KBM-7 (cell line): ENCODE data around the gene SCARB2.
"Not testable (repeated sequence)": the region's sequence is repeated elsewhere in the genome, so short reads cannot be mapped to it uniquely, and the experiment has no call there.

Source experiments
- DNase-seq: peaks from one replicate; pipeline ENCODE4 v3.0.0-alpha.2; 2015
- in situ Hi-C: fragments of 300-500 bp; cut with MboI; formaldehyde crosslinking; loops from 2 replicates; pipeline ENCODE4 v1.14.3; 2020; ENCODE audit warnings: low sequenced_read_pairs, low pct_unique_long_range_greater_than_20kb, mixed read lengths

SCARB2 gene

DNA sequence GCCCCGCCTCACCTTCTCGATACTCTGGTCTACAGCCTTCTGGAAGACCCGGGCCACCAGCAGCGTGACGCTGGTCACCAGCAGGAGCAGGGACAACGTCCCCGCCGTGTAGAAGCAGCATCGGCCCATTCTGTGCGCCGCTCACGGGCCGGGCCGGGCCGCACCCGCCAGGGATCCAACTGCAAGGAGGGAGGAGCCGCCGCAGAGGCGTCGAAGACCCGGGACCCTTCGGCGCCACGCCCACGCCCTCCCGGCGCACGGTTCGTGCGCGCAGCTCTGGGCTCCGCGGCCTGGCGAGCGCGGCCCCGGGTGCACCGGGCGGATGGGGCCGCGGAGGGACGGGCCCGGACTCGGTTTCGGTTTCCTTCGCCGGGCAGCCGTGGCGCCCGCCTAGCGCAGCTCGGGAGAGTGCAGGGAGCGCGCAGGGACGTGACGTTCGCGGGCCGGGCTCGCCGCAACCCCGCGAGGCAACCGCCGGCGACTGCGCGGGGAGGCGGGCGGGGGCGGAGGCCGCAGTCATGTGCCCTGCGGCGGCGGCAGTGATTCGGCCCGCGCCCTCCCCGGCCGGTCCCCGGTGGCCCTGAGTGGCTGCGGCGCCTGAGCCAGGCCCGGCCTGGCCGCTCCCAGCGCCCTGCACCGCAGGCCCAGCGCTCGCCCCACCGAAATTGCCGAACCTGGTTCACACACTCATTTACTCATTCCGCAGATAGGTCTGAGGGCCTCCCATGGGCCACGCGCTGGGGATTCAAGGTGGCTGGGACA is at the start of gene SCARB2:
TSS of gene SCARB2 (minus strand) at position 410 of the 762 bp plus-strand sequence. CDS start at position 129, 281 bp downstream.
- in situ Hi-C loops, result no loop called here
- DNase-seq, result peak; percentile 77

DNA sequence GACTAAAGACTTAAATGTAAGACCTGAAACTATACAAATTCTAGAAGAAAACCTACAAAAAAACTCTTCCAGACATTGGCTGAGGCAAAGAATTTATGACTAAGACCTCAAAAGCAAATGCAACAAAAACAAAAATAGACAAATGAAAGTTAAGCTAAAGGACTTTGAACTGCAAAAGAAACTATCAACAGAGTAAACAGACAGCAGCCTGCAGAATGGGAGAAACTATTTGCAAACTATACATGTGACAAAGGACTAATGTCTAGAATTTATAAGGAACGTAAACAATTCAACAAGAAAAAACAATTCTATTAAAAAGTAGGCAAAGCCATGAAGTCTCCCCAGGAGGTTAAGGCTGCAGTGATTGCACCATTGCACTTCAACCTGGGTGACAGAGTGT is 46.9 kb upstream of the SCARB2 start:
- no peak for DNase-seq
- in situ Hi-C loops, result no loop called here

DNA sequence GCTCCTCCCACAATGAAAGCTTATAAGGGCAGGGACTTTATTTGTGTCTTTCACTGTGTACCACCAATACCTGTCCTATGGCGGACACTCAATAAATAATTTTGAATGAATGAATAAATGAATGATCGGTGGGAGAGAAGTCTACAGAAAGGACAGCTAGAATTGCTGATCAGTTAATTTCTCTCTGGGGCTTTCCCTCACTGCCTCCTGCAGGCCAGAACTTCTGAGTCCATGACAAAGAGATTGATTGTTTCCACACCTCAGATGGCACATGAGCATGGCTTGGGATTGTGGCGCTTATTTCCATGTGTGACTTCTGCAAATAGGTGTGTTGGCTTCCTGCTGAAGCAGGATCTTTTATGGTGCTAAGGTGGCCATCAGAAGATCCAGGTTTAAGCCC is 44.2 kb upstream of the SCARB2 start:
- no peak for DNase-seq
- in situ Hi-C loops, result no loop called here

- in situ Hi-C loops, result no loop called here
- no peak for DNase-seq
Measured at GRCh38 chr4:76256968-76257367, 43.3 kb upstream of the SCARB2 start.

- in situ Hi-C loops, result no loop called here
- DNase-seq, result peak; percentile 76
Measured at GRCh38 chr4:76256032-76256431, 42.4 kb upstream of the SCARB2 start.

- in situ Hi-C loops, result no loop called here
- no peak for DNase-seq
Measured at GRCh38 chr4:76253511-76253910, 39.9 kb upstream of the SCARB2 start.

- in situ Hi-C loops, result no loop called here
- DNase-seq, result no peak
Measured at GRCh38 chr4:76252271-76252653, 38.6 kb upstream of the SCARB2 start.

DNA sequence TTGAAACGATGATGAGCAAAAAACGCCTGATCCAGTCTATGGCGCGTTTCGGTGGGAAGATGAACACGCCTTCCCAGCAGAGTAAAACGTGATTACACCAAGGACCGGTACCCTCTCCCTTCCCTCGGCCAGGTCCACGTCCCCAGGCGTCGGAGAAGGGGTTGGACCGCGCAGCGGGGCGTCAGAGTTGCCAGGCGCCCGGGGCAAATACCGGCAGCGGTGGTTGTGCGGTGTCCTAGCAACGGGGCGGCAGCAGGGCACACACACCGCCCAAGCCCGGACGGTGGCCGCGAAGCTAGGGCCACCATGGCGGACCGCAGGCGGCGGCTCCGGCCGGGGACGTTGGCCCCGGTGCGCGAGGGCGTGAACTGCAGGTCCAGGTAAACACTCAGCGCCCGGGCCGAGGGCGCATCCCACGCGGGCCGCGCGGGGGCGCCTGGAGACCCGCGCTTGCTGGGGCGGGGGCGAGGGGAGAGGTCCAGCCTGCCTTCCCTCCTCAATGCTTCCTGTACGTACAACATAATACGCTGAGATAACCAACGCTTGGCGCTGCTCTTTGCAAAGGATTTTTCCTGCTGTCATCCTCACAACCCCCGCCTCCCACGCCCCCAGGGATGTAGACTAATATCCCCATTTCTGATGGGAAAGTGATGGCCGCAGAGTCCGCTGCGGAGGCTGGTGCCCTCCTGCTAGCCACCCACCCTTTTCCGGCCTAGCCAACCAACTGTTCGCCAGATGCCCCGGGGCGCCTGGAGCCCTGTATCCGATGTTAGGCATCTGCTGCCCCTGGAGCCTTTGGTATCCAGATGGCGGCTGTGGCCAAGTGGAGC is 38.0 kb upstream of the SCARB2 start, which contains the start of gene FAM47E:
TSS of gene FAM47E (plus strand) at position 281 of the 830 bp plus-strand sequence. CDS start at position 307, 26 bp downstream.
- in situ Hi-C loops, result no loop called here
- peak; percentile 67 for DNase-seq

- in situ Hi-C loops, result no loop called here
- no peak for DNase-seq
Measured at GRCh38 chr4:76250962-76251361, 37.3 kb upstream of the SCARB2 start.

- DNase-seq, result no peak
- in situ Hi-C loops, result no loop called here
Measured at GRCh38 chr4:76246852-76247251, 33.2 kb upstream of the SCARB2 start.

- in situ Hi-C loops, result no loop called here
- no peak for DNase-seq
Measured at GRCh38 chr4:76246025-76246424, 32.4 kb upstream of the SCARB2 start.

- DNase-seq, result not testable (repeated sequence)
Measured at GRCh38 chr4:76243877-76244276, 30.3 kb upstream of the SCARB2 start.

DNA sequence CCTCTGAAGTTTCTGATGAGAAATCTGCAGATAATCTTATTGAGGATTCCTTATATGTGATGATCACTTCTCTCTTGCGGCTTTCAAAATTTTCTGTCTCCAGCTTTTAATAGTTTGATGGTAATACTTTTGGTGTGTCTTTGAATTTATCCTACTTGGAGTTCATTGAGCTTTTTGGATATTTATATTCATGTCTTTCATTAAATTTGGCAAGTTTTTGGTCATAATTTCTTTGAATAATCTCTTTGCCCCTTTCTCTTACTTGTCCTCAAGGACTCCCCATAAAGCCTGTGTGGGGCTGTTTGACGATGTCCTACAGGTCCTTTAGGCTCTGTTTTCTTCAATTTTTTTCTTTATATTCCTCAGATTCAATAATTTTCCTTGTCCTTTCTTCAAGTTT is 26.6 kb upstream of the SCARB2 start:
- in situ Hi-C loops, result no loop called here
- DNase-seq, result no peak

More at GRCh38 chr4:76243877-76244276, 30.3 kb upstream of the SCARB2 start:
- in situ Hi-C loops, result not testable (repeated sequence)

DNA sequence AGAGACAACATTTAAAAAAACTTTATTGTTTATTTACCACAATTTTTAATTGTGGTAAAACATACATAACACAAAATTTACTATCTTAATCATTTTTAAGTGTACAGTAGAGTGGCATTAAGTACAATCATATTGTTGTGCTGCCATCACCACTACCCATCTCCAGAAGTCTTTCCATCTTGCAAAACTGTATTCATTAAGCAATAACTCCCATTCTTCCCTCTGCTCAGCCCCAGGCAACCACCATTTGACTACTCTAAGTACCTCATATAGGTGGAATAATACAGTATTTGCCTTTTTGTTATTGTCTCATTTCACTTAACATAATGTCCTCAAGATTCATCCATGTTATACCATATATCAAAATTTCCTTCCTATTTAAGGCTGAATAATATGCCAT is 25.1 kb upstream of the SCARB2 start:
- in situ Hi-C loops, result no loop called here
- DNase-seq, result no peak

DNA sequence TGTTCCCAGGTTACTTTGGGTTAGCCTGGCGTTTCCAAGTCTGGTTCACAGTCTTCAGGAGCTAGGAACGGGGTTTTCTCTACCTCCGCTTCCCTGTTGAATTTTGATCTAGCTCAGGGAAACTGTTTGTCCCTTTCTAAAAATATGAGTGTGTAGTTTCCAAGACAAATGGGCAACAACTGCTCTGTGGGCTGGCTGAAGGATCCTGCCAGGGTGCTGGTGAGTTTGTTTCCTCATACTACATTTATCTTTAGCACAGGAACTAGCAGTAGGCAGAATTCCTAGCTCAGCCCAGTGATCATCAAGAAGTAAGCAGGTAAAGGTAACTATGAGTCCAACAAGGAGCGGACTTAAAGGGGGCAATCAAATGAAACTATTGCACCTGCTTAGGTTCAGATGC is 24.6 kb upstream of the SCARB2 start:
- DNase-seq, result no peak
- in situ Hi-C loops, result no loop called here

GRCh38 chr4:76235915-76236314 is 22.3 kb upstream of the SCARB2 start:
- no peak for DNase-seq
- in situ Hi-C loops, result no loop called here

GRCh38 chr4:76235407-76235806 is 21.8 kb upstream of the SCARB2 start:
- in situ Hi-C loops, result no loop called here
- DNase-seq, result no peak

- in situ Hi-C loops, result no loop called here
- DNase-seq, result no peak
Measured at GRCh38 chr4:76234679-76235044, 21.0 kb upstream of the SCARB2 start.

DNA sequence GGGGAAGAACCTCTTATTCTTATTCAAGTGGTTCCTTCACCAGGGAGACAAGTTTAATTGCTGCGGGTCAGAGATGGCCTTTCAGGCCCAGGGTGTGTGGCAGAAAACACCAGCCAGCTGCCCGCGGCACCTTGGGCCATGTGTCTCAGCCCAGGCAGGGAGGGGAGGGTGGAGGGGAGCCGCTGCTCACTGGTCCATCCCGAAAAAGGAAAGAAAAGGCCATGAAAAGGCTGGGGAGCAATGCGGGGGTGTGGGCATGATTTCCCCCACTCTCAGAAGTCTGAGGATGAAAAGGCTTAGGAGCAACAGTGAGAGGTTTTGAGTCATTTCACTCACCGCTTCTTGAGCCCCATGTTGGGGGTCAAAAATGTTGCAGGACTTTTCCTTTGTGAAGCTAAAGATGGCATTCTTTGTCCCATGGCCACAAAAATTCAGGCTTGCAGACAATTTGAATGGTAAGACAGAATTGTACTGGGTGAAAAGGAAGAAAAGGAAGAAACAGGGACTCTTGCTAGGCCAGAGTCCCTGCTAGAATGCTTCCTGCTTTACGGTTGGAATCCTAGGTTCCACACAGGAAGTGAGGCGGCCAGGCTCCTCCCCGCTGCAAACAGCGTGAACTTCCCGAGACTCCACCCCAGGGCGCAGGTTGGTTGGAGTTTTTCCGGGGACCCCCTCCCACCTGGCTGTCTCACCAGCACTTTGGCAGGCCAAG is 20.5 kb upstream of the SCARB2 start:
- no peak for DNase-seq
- in situ Hi-C loops, result no loop called here

- in situ Hi-C loops, result no loop called here
- DNase-seq, result no peak
Measured at GRCh38 chr4:76233529-76233928, 19.9 kb upstream of the SCARB2 start.
